NK-92 treated with Interleukin-12 subunit alpha and Interleukin-12 subunit beta, amount 100 ng/mL, for 24 hours (cell line): ENCODE data around the gene CEBPE.

Source experiments
- DNase-seq: peaks from one replicate; lab custom pipeline; 2025; lab: John Stamatoyannopoulos, UW

The CEBPE gene

DNA sequence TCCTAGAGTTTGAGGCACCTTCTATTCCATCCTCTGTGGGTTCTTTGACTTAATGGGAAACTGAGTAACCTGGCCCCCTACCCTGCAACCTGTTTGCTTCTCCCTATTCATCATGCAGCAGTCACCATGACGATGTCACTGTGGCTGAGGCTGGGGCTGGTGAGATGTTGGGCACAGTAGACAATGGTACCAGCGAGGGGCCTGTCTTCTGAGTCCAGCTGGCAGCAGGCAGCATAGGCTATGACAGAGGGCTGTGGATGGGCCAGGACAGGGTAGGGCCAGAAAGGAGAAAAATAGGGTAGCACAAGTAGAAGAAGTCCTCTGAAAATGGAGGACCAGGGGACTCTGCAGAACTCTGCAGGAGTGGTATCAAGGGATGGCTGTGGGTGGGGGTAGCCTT lies 16.3 kb downstream of the CEBPE start:
- DNase-seq = no peak

DNA sequence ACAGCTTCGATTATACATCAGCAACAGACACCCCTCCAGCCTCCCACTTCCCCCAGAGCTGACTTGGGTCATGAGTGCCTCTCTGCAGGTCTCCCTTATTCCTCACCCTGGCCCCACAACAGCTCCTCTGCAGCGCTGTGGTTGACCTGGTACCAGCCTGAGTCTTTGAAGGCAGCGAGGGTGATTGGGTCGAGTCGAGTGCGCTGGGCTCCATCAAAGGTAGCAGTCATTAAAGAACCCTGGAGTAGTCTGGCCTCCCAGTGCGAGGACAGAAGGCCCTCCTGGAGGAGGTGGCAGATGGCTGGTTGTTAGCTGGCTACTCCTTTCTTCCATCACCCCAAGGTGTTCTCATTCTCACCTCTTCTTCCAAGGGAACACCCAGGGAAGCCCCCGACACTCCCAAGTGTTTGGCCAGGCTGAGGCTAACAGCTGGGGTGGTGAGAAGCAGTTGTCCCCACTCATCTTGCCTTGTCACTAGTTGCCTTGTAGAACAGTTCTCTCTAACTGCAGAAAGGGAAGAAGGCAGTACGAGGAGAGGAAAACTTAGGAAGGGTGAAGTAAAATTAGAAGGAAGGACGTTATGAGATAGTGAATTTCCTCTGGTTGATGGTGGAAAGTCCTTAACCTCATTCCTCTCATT lies 16.9 kb downstream of the CEBPE start:
- no peak for DNase-seq

DNA sequence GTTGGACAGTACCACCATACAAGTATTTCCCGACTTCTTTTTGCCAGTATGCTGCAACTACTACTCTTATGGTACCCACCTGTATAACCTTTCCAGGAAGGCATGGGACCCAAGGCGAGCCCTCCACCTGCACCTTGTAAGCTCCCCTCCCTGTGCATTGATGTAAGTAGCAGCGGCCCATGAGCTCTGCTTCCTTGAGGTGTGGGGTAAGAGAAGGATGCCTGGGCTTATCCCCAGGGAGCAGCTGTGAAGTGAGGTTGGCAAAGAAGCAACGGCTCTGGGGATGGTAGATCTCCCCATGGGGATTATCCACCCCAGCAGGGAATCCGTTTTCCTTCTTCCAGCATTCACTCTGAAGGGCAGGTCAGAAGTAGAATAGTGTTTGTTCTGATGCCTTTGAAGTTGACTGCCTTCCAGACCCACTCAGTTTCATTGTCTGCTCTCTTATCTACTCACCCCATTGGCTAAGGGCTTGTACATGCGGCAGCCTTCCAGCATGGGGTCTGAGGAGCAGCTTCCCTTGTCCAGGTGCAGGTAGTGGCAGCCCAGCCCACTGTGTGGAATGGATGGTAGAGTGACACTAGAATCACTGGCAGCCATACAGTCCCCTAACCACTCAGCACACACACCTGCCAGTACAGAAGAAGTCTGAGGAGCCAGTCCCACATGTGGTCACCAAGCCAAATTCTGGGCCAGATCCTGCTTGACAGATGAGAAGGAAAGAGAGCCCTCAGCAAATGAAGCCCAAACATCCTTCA lies 17.7 kb downstream of the CEBPE start:
- DNase-seq = no peak

DNA sequence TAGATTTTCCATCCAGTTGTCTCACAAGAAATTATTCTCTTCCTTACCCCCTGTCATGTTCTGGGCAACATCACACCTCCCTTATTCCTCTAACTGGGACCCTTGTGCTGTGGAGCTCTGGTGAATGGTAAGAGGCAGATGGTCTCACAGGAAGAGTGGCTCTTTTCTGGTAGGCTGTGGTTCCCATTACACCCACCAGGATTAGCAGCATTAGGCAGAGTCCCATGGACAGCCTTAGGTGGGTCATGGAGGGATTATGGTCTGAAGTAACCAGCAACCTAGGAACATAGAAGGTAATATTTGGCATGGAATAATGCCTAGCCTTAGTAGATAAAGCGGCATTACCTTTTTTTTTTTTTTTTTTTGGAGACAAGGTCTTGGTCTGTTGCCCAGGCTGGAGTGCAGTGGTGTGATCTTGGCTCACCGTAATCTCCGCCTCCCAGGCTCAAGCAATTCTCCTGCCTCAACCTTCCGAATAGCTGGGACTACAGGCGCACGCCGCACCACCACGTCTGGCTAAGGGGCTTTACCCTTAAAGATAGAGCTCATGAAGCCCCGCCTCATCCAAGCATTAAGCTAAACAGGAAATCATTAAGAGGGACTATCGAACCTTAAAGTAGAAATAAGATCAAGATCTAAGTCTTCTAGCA lies 19.7 kb downstream of the CEBPE start:
- no peak for DNase-seq

DNA sequence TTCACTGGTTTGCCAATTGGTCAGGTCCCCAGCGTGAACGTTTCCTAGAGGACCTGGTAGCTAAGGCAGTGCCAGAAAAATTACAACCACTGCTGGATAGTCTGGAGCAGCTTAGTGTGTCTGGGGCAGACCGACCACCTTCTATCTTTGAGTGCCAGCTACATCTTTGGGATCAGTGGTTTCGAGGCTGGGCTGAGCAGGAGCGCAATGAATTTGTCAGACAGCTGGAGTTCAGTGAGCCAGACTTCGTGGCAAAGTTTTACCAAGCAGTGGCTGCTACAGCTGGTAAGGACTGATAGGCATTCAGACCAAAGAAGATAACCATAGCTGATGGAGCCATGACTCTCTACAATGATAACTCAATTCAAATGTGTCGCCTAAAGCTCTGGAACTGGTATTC lies 21.3 kb downstream of the CEBPE start:
- no peak for DNase-seq

DNA sequence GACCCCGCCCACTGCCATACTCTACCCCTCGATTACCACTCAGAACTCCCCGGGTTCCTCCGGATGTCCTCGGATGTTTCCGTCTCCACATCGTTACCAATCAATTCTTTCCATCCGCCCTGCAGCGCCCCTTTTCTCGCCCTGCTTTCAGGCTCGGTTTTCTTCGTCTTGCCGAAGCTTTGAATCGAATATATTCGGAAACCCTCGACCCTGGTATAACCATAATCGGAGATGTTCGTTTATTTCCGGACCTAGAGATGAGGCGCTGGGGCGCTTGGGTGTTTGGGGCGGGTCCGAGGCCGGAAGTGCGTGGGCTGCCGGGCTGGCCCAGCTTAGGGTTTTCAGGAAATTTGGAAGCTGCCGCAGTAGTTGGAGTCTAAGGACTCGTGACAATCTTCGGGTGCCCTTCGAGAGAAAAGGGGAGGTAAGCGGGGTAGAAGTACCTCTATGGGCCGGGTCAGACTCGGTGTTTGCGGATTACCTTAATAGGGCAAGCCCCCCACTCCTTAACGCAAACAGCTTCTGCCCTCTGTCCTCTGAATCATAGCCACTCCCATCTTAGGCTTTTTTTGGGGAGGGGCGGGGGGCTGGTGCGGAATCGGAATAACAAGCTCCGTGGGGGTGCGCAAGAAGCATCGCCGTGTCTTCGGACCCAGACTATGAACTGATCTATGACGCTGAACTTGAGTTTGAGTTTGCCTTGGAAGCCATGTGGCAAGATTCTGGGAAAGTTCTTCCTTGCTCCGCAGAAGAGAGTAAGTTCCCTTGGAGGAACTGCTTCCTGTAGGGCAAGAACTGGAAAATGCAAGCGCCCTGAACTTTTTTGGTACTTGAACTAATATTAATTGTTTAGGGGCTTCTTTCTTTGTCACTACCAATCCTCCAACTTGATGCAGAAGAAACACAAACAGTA lies 23.6 kb downstream of the CEBPE start, which contains the start of gene C14orf119:
Gene C14orf119, plus strand, starts transcription at position 310 of the 913 bp plus-strand sequence. CDS start 2,154 bp downstream, outside the sequence.
- no peak for DNase-seq

DNA sequence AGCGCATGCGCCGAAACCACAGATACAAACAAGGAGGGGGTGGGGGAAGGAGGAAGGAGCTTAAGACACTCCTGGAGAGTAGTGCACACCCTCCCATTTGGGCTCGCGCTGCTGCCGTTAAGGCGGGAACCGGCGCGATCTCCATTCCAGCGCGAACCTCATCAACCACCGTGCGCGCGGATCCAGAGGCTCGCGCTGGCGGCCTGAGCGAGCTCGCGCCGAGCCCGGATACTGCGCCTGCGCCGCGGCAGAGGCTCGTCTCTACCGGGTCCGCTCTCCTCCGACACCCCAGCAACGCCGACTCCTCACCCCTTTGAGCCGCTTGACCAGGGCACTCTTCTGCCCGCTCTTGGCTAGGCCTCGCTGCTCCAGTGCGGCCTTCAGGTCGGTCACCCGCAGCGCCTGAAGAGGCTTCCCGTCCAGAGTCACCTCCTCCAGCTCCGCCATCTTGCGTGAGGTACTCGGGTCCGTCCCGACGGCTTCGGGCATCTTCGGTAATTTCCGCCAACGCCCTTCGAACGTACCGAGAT lies 24.3 kb downstream of the CEBPE start, which contains the start of gene ACIN1:
Gene ACIN1, minus strand, starts transcription at position 471 of the 530 bp plus-strand sequence. Its CDS starts 24 bp downstream, at position 447.
- no peak for DNase-seq

DNA sequence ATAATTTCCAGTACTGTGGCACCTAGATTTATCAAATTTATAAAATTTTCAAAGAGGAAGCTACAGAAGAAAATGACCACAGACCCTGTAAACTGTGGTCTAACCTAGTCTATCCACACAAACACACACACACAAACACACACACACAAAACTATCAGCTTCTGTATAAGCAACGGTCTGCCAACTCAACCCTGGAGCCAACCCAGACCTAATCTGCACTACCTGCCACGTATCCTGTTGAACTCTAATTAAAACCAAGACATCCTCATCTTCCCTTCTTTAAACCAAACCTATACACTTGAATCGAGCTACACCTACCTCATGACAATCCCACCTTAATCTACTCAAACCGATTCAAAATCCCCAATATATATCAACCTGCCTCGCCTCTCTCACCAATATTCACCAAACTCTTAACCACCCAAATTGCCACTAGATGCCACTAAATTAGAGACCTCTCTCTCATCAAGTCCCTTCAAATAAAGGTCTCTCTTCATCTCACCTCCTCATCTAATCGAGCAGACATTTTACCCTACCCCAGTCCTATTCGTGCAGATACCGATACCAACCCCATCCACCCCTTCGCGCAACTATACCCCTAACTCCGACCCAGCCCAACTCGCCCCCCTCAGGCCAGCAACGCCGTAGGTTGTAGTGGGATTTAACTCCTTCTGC lies 24.9 kb downstream of the CEBPE start:
- no peak for DNase-seq

DNA sequence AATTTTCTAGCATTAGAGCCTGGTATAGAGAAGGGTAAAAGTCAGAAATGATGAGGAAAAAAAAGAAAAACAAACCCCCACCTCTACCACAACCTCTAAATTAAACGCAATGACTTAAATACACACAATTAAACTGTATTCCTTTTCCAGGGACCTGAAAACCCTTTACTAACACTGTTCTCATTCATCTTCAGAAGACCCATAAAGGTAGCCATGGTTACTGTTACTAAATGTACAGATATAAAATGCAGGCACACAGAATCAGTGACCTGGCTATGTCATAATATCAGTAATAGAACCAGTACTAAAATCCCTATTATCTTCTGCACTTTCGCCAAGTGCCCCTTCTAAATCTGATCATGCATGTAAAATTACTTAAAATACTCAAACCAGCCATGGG lies 25.5 kb downstream of the CEBPE start:
- no peak for DNase-seq

DNA sequence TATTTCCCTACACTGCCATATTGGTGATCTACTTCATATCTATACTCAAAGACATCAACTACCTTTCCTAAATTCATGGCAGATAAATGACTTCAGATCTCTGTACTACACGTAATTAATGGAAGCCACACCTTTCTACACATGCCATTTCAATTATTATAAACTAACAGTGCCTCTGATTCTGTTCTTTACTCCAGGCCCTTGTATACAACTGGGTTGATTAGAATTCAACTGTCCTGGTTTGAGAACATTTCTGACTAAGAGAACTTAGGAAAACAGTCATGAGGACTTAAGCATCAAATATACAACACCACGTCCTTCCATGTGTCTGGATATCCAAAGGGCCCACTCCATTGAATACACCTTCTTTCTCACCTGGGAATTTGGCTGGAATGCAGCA lies 26.0 kb downstream of the CEBPE start:
- no peak for DNase-seq

DNA sequence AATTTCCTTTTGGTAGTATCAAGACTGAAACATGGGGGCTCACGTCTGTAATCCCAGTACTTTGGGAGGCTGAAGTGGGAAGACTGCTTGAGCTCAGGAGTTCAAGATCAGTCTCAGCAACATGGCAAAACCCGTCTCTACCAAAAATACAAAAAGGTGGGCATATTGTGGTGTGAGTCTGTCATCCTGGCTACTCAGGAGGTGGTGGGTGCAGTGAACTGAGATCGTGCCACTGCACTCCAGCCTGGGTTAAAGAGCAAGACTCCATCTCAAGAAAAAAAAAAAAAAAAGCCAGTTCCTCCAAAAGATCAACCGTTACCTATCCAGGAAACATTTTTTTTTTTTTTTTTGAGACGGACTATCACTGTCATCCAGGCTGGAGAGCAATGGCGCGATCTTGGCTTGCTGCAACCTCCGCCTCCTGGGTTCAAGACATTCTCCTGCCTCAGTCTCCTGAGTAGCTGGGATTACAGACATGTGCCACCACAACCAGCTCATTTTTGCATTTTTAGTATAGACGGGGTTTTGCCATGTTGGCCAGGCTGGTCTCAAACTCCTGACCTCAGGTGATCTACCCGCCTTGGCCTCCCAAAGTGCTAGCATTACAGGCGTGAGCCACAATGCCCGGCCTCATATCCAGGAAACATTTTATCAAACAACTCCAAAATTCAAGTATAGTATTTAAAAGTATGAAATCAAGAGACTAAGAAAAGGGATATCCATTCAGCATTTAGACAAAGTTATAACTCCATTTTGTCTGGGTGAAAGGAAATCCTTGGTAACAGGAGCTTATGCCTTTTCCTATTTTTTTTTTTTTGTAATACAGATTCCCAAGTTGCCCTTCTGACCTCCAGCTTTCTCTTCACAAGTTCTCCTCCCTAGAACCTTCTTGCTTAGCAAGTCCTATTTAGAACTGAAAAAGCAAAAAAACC lies 27.5 kb downstream of the CEBPE start:
- no peak for DNase-seq

DNA sequence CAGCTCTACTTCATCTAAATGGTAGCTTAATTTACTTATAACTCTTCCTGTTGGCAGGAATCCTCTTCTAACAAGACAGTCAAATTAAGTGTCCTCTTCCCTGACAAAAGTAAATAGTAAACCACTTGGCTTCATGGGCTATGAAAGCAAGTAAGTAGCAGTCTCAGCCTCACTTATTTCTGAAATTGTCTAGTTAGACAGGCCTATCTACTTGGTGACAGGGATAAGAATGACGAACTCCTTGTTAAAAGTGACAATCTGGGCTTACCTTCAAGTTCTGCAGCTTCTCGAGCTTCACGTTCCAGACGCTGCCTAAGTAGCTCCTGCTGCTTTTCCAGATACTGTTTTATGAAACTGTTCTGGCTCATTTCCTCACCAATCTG lies 28.8 kb downstream of the CEBPE start:
- DNase-seq = no peak

DNA sequence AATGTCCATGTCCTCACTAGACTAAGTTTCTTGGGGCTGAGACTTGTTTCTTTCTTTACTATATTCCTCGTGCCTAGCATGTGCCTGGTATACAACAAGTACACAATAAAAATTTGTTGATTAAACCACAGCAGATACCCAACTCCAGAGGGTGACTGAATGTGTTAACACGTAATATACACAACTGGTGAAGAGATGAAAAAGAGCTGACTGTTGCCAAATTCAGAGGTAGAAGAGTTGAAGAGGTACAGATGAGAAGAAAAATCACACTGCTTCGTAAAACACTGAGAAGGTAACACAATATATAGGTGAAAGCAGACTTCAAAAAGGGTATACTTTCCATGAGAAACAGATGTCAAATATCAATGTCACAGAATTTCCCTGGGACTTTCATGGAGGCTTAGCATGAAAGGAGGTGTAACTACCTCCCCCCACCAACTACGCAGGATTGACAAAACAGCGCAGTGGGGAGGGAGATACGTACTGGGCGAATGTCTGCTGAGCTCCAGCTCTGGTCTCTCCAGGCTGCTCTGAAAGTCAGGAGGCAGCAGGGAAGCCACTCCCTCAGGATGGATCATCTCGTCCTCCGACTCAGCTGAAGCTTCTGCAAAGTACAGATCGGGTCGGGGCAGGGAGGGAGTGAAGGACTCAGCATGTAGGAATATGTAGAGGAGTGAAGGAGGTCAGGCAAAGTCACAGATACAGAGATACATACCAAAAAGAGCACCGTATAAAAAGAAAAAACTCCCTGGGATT lies 29.4 kb downstream of the CEBPE start:
- no peak for DNase-seq

DNA sequence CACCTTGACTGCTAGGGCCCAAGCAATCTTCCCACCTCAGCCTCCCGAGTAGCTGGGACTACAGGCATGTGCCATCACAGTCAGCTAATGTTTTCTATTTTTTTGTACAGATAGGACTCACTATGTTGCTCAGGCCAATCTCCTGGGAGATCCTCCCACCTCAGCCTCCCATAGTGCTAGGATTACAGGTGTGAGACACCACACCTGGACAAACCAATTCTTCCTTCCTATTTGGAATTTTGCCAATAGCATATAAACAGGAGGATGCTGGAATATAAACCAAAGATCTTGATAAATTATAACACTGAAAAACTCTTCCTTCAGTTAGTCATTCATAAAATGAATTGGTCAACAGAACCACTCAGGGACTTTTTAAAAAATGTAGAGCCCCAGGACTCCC lies 32.5 kb downstream of the CEBPE start:
- DNase-seq = no peak

DNA sequence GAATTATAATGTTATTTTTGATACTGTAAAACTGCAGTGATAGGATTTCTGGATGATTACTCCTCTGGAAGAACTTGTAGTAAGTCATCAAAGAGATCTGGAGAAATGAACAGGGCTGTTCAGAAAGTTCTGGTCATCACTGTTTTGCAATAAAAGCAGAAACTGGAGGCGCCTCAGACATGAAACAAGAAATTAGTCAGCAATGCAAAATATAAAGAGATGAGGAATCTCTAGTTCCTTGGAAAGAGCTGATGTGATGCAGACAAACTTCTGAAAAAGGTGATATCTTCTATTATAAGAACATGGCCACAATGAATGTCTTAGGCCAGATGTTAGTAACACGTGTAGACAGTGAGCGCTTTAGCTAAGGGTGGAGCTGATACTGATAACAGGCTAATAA lies 33.6 kb downstream of the CEBPE start:
- DNase-seq = no peak

DNA sequence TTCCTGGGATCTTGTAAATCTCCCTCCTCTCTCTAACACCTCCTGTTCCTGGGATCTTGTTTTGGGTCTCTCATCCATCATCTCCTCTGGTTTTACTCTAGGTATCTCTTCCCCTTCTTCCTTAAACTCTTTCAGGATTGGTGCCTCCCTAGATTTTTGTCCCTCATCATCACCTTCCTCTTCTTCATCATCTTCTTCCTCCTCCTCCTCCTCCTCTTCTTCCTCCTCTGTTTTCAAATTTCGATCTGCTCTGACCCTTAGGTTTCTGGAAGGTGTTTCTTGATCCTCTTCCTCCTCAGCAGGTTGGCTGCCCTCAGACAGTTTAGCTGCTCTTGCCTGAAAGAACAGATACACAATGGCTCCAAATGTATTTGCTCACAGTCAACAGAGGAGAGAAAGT lies 38.6 kb downstream of the CEBPE start:
- no peak for DNase-seq

DNA sequence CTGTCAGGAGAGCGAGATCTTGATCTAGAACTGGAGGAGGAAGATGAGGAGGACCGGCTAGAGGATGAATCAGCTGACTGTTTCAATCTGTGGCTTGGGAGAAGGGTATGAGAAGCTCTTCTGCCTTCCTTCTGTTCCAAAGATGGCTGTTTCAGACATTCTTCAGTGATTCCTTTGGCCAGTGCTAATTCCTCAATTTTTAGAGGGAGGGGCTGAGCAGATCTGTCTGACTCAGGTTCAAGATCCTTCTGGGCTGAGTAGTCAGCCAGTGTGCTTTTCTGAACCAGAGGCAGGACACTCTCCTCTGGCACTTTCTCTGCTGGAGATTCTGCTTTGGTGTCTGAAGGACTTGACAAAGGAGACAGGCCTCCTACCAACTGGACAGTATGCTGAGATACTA lies 39.3 kb downstream of the CEBPE start:
- no peak for DNase-seq

DNA sequence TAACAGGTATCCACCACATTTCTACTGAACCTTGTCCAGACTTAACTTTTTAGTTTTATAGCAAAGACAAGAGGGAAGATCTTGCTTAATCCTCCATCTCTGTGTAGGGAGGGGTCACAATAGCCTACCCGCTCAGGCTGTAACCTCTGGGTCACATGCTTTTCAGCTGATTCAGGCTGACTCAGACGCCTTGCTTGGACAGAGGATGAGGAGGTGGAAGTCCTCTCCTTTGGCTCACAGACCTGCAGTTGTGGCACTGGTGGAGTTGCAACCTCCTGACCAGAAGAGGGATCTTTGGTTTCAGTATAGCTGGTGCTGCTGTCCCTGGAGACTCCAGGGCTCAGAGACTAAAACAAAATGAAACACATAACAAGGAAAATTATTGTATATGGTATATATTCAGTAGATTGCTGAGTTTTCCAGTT lies 40.4 kb downstream of the CEBPE start:
- no peak for DNase-seq

DNA sequence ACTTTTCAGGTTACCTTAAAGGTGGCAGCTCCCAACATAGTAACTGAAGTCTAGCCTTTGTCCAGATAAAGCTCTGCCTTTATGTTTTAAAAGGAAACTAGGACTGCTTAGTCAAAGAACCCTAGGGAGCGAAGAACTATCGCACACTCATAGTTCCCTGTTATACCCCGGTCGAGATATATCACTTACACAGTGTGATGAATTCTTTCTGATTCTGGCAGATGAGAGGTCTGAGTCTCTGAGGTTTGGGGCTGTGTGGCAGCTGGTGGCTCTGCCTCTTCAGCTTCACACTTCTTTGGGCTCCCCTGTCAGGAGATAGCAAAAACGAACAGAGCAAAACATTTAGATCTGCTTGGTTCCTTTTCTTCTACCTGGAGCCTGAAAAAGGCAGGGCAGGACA lies 41.1 kb downstream of the CEBPE start:
- DNase-seq = no peak
